Fibroblast of skin of right quadriceps (primary cell): ENCODE data around the gene REPS2.
"Not testable (repeated sequence)": the region's sequence is repeated elsewhere in the genome, so short reads cannot be mapped to it uniquely, and the experiment has no call there.

ENCODE experiments used
- DNase-seq: peaks from one replicate; pipeline ENCODE4 v3.0.0-alpha.2; 2013

REPS2 gene

DNA sequence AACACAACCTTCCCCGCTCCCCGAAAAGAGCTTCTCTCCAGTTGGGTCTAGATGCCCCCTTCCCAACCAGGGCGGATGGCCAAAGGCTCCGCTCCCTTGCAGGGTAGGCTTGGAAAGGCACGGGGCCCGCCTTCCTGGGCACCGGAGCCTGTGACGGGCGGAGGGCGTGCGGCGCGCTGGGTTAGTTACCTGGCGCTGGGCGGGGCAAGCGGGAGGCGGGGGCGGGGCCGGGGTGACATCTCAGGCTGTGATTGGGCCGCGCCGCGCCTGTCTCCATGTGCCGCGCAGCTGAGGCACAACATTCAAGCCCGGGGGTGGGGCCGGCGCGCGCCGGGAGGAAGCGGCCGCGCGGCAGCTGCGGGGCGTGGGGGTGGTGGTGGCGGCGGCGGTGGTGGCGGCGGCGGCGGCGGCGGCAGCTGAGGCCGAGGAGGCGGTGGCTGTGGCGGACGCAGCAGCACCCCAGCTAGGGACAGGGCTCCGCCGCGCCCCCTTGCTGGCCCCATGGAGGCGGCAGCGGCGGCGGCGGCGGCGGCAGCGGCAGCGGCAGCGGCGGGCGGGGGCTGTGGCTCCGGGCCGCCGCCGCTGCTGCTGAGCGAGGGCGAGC, at the start of gene REPS2:
Gene REPS2 (plus strand): TSS at position 298 of the 604 bp plus-strand sequence. CDS start 204 bp downstream, at position 502.
- peak; percentile 54 for DNase-seq

DNA sequence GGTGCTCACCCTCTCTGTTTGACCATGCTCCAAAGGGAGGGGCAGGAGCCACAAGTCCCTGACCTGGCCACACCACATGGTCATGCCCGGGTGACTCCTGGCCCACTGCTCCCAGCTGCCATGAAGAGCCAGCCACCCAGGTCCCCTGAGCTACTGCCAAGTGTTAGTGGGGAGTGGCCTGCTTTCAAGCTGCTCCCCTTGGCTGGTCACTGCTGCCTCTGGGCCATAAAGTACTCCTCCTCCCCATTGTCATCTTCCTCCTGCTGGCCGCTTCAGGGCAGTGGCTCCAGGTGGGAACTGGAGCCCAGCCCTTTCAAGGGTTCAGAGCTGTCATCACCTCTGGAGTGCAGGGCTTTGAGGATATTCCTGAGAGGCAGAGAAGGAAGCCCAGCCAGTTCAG, 49.0 kb upstream of the REPS2 start:
- DNase-seq: no peak

DNA sequence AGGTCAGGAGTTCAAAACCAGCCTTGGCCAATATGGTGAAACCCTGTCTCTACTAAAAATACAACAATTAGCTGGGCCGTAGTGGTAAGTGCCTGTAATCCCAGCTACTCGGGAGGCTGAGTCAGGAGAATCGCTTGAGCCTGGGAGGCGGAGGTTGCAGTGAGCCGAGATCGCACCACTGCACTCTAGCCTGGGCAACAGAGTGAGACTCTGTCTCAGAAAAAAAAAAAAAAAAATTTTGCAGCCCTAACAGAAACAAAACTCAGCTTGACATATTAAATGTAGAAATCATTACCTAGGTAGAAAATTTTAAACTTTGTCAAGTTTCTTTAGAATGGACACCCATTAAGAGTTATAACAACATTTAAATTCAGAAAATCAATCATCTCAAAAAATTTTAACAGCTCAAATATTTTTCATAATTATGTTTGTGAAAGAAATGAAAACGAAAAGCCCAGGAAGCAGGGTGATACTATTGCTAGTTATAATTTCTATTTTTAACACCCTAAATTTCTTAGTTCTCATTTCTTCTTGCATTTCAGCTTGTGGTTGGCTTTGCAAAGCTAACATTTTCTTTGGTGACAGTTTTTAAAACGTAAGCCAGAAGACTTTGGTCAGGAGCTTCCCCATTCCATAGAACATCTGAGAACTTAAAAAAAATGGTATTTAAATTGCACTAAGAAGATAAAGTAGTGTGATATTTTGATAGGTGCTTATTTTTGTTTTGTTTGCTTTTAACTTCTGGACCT, 43.0 kb upstream of the REPS2 start:
- DNase-seq: no peak

DNA sequence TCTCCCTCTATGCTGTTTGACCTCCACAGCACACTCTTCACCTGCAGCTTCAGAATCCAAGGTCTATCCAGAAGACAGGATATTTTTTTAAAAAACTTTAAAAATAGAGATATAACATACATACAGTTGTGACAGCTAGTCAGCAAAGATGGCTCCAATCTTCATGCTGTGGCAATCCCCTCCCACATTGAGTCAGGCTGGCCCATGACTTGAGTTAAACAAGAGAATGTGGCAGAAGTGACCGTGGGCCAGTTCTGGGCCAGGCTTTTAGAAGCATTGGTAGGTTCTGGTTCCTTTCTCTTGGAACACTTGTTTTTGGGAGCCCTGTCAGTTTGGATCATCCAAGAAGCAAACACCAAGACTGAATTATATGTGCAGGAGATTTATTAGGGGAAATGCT, 36.1 kb upstream of the REPS2 start:
- DNase-seq: no peak

DNA sequence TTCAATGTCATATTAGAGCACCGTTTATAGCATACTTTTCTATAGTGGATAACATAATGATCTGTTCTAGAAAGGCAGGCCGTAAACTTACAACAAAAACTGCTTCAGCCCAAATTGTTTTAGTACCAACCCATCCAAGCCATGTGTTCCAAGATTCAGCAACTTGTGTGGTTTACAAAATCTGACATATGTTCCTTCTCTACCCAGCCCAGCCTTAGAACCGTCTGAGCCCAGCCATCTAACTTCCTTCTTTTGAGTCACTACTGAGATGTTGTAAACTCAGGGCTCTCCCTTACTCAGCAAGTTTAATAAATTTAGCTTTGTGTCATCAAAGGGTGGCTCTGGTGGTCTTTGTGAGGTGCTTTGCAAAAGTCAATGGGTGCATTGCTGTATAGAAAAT, 32.4 kb upstream of the REPS2 start:
- DNase-seq: no peak

DNA sequence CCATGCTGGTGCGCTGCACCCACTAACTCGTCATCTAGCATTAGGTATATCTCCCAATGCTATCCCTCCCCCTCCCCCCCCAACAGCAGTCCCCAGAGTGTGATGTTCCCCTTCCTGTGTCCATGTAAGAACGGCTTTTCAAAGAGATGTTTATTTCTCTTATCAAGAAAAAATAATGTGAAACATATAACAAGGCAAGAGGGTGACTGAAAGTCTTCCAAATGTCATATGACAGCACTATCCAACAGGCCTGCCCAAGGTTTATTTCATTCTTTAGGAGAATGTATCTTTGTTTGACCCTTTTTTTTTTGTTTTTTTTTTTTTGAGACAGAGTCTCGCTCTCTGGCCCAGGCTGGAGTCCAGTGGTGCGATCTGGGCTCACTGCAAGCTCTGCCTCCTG, 29.9 kb upstream of the REPS2 start:
- DNase-seq: no peak

DNA sequence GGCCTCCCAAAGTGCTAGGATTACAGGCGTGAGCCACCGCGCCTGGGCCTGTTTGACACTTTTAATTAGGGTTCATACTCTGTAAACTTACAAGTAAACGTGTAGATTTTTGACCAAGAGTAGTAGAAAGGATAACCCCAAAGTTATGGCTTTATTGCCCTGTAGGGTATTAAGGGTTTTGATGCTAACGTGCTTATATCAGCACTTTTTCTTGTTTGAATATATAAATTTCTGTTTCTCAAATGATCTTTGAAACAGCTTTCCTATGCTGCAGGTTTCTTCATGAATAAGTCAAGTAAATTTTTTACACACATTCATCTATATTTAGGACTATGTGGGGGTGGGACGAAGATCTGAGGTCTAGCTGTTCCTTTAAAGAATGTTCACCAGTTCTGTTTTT, 29.3 kb upstream of the REPS2 start:
- DNase-seq: no peak

DNA sequence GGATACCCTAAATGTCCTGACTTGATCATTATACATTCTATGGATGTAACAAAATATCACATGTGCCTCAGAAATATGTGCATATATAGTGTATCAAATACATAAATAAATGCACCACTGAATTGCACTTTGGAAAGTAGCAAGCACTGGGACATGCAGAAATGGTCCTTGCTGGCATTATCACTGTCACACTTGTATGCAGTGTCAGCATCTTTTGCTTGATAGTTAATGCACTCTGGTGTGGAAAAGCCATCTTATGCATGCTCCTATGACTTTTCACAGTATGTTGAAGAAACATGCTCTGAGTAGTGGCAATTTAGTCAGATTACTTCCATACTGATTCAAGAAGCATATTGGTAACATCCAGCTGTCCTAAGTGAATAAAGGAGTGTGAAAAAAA, 27.5 kb upstream of the REPS2 start:
- no peak for DNase-seq

DNA sequence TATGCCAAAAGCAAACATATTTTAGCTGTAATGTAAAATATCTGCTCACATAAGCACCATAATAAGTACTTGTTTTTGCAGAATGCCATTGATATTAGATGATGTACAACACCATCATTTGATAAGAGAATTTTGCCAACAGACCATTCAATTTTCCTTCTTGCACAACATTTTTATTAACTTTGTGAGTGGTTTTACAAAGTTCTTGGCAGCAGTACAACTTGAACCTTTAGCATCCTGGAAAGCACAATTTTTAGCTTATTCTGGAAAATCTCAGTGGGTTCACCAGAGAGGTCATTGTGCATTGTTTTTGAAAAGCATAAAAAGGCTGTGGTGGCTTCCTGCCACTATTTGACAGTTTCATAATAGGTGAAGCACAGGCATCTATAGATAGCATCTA, 26.4 kb upstream of the REPS2 start:
- DNase-seq: peak; percentile 20

DNA sequence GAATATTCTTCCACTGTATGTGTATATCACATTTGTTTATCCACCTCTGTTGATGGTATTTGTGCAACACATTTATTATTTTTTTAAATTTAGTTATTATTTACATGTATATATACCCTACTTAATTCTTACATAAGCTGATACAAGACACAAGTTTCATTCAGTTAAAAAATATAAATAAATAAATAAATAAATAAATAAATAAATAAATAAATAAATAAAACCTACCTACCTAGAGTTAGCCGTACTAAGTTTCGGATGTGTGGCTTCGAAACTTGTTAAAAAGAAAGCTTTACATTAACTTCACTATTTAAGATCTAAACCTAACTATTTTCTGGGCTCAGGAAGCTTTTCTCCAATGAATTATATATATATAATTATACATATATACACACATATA, 23.3 kb upstream of the REPS2 start:
- DNase-seq: no peak

DNA sequence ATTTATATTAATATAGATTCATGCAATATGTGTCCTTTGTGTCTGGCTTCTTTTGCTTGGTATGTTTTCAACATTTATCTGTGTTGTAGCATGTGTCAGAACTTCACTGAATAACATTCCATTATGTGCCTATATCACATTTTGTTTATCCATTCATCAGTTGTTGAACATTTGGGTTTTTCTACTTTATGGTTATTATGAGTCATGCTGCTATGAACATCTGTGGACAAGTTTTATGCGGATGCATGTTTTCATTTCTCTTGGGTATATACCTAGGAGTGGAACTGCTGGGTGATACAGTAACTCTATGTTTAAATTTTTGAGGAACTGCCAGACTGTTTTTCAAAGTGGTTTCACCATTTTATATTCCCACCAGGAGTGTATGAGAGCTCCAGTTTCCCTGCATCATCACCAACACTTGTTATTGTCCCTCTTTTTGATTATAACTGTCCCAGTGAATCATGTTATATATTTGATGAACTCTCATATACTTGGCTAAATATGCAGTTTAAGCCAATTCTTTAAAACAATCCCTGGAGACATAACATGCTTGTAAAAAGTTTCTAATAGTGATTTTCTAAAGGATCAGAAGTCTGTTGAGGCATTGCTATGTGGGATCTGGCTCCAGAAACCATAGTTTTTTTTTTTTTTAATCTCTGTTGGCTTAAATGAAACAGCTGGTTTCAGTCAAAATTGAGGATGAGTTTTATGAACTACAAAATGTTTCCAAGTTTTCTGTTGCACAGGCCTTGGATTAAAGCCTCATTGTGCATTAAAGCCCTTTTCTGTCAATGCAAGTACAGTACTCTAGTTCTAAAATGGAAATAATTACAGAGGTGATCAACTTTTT, 21.6 kb upstream of the REPS2 start:
- no peak for DNase-seq

DNA sequence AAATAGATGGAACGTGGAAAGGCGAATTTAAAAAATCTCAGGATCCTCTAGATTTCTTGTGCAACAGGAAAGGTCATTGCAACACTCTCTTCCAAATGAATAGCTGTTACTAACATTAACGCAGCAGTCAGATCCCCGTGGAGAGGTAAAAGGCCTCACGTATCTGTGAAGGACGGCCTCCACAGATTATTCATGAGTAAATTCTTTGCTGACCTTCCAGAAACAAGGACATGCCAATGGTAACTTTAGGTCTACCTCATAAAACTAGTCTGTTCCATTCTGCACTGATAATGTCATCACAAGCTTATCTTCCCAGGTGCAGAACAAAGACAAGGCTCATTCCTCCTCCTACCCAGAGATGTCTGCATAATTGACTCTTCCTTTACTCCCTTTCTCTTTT, 16.1 kb upstream of the REPS2 start:
- peak; percentile 28 for DNase-seq

DNA sequence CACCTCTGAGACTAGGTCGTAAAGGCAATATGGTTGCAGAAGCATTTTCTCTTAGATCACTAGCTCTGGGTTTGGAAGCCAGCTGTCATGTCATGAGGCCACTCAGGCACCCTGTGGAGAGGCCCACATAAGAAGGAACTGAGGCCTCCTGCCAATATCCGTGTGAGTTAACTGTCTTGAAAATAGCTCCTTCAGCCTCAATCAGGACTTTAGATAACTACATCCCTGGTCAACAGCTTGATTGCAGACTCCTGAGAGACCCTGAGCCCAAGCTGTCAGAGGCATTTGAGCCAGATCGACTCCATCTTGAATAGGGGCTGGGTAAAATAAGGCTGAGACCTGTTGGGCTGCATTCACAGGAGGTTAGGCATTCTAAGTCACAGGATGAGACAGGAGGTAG, 15.1 kb upstream of the REPS2 start:
- DNase-seq: no peak

DNA sequence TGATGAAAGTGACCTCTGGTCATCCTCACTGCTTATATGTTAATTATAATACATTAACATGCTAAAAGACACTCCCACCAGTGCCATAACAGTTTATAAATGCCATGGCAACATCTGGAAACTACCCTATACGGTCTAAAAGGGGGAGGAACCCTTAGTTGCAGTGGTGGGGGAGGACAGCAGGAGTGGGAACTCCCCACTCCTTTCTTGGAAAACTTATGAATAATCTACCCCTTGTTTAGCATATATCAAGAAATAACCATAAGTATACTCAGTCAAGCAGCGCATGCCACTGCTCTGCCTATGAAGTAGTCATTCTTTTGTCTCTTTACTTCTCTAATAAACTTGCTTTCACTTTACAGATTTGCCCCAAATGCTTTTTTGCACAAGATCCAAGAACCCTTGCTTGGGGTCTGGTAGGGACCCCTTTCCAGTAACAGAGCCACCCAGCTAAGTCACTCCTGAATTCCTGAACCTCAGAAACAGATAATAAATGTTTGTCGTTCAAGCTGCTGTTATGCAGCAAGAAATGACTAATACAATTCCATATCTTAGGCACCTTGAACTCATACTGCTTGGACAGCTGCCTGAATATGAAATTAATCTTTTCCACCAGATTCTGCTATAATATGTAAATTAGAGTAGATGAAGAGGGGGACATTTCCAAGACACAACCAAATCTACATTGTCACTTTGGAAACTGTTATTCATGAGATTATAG, 14.4 kb upstream of the REPS2 start:
- no peak for DNase-seq

DNA sequence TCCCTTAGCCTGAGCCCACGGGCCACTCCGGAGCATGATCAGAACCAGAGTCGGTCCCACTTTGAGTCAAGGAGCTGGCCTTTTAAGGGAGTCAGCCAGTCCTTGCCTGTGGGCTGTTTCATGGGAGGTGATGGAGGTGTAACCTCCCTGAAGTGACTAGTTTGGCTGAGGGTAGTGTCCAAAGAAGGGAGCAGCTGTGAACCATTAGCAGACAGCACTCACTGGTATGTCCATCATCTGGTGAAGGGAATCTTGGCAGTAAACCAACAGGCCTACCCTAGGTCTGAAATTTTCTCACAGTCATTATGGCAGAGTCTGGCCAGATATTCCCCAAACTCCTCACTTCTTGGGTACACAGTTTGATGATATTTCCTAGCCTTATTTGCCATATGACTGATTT, 12.3 kb upstream of the REPS2 start:
- no peak for DNase-seq

DNA sequence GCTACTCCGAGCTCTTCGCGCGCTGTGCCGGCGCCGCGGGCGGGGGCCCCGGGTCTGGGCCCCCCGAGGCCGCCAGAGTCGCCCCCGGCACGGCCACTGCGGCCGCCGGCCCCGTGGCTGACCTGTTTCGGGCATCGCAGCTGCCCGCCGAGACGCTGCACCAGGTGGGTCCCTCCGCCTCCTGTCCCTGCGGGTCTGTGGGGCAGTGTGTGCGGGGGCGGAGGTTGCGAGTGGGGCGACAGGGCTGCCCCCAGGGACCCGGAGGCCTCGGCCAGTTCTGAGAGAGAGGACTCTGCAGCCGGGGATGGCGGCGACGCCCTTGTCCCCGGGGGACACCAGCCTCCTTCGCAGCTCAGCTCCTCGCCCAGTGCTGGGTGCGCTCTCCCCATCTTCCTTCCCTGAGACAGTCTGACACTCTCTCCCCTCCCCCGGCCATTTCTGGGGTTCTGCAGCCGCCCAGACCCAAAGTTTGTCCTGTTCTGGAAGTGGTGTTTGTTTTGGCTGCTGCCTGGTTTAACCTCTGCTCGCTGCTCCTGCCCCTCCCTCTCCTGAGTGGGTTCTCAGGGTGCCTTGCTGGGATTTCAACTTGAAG, 609 bp downstream of the REPS2 start:
- no peak for DNase-seq

DNA sequence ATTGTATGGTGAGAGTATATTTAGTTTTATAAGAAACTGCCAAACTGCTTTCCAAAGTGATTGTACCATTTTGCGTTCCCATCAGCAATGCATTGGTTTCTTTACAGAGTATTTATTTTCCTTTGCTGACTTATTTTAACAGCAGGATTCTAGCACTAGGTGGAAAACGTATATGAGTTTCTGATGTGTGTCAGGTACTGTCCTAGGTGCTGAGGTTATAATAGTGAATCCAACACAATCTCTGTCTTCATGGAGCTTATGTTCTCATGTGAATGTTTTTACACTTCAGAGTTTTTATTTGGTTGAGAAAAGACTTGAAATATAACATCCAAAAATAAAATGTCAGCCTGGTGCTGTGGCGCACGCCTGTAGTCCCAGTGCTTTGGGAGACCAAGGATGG, 4.0 kb downstream of the REPS2 start:
- DNase-seq: no peak

DNA sequence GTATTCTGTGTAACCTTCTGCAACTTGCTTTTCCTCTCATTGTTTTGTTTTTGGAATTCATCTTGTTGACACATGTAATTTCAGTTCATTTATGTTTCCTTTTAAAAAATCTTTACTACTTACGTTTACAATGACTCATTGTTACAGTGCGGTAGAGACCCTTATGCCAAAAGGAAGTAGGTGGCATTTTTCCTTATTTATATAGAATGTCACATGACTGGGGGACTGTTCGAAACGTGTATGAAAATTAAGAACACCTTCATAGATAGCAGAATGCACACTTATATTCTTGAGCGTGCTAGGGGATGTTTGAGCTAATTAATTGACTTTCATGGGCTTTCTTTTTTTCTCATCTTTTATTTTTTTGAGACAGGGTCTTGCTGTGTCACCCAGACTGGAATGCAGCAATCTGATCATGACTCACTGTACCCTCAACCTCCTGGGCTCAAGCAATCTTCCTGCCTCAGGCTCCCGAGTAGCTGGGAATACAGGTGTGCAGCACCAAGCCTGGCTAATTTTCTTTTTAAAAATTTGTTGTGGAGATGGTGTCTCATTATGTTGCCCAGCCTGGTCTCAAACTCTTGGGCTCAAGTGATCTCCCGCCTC, 7.3 kb downstream of the REPS2 start:
- DNase-seq: no peak

DNA sequence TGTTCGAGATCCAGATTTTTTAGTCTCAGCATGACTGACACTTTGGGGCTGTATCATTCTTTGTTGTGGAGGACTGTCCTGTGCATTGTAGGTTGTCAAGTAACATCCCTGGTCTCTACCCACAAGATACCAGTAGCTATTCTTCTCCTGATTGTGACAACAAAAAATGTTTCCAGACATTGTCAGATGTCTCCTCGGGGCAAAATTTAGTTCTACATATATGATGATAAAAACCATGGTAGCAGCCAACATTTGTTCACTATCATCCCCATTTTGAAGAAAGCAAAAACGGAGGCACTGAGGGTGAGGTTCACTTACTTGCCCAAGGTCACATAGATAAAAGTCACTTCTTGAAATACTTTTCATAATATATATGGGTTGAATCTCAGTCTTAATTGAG, 11.3 kb downstream of the REPS2 start:
- no peak for DNase-seq

DNA sequence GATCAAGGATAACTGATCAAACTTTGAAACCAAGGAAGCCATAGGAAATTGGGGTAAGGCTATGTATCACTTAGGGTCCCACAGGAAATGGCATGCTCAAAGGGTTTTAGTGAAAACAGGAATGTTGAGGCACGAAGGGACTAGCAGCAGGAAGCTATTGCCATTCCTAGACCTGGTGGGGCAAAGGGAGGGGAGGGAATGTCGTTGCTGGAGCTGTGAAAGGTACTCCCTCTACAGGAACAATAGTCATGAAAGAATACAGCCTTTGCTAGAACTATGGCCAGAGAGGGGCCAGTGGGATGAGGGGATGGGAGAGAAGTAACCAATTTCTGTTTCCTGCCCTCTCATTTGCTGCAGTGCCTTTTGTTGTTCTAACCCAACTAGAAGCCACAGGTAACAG, 11.9 kb downstream of the REPS2 start:
- no peak for DNase-seq

DNA sequence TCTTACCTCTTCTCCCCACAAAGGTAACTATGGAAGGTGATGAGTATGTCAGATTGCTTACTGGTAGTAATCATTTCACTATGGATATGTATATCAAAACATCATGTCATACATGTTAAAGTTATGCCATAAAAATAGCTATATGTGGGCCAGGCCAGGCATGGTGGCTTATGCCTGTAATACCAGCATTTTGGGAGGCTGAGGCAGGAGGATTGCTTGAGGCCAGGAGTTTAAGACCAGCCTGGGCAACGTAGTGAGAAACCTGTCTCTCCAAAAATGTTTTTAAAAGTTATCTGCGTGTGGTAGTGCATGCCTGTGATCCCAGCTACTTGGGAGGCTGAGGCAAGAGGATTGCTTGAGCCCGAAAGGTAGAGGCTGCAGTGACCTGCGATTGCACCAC, 16.2 kb downstream of the REPS2 start:
- not testable (repeated sequence) for DNase-seq

DNA sequence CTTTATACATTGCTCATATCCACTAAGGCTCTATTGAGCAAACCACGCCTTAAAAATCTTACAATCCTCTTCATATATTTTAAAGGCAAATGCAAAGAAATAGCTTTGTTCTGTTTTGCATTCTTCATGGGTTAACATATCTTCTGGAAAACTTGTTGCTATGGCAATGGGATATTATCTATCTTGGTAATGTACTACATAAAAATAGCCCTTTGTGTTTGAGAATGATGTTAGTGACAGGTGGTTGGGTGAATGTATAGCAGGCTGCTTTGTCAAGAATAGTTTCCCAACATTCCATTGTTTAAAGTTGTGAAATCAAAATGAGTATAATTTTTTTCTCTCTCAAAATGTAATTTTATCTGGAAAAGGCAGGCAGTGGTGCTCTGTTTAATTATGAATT, 16.8 kb downstream of the REPS2 start:
- DNase-seq: no peak
